ENCODE measurements around the gene MYT1. TPM values are rescaled to one million over a fixed set of nuclear protein-coding genes. Genes with fewer than 3 reads are reported as not detected.
"Not testable (repeated sequence)": the region's sequence is repeated elsewhere in the genome, so short reads cannot be mapped to it uniquely, and the experiment has no call there.

Gene MYT1
- total RNA-seq, 3 donors from 2014 or later: not detected

DNA sequence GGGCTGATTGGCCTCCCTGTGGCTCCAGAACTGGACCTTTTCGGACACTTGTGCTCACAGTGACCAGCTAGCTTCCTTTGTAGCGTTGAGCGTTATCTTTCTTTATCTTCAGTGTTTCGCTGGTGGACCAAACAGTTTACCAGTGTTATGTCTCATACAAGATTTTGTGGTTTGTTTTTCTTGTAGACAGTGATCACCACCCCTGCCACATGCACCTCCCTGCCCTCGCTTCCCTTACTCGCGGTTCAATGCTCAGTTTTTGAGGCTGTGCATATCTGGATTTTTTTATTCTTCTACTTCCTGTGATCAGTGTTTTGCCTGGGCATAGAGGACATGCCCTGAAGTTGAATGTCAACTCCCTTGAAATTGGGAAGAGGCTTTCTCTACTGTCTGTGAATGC, 16.4 kb downstream of the MYT1 start:
- ATAC-seq: no peak
- H3K9me3 Mint-ChIP-seq: peaks cover 2% of the 10 kb centered on the region

DNA sequence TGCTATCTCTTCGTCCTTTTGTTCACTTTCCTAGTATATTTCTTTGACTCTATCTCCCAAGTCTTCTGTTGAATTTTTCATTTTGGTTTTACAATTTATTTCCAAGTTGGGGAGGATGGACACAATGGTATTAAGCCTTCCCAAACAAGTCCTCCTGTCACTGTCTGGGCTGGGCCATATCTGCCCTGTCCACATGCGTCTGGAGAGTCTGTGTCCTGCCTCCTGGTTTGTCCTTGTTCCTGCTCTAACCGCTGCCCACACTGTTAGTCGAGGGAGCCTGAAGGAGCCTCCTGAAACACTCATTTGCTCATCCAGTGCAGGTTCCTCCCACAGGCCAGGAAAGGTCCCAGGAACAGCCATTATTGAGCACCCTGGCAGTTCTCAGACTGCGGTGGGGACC, 17.1 kb downstream of the MYT1 start:
- no peak for ATAC-seq
- H3K9me3 Mint-ChIP-seq: peaks cover 2% of the 10 kb centered on the region

More for the DNA sequence above, 16.4 kb downstream of the MYT1 start:
- DNase-seq: no peak
- H3K36me3 Mint-ChIP-seq (ENCODE audit: insufficient read depth): no peaks in the 10 kb centered on the region
- H3K27me3 Mint-ChIP-seq (ENCODE audit: low read depth): peaks cover 2% of the 10 kb centered on the region
- H3K4me1 Mint-ChIP-seq (ENCODE audit: low read depth): peaks cover 31% of the 10 kb centered on the region
- no peak overlapping the region for H3K4me3 Mint-ChIP-seq

DNA sequence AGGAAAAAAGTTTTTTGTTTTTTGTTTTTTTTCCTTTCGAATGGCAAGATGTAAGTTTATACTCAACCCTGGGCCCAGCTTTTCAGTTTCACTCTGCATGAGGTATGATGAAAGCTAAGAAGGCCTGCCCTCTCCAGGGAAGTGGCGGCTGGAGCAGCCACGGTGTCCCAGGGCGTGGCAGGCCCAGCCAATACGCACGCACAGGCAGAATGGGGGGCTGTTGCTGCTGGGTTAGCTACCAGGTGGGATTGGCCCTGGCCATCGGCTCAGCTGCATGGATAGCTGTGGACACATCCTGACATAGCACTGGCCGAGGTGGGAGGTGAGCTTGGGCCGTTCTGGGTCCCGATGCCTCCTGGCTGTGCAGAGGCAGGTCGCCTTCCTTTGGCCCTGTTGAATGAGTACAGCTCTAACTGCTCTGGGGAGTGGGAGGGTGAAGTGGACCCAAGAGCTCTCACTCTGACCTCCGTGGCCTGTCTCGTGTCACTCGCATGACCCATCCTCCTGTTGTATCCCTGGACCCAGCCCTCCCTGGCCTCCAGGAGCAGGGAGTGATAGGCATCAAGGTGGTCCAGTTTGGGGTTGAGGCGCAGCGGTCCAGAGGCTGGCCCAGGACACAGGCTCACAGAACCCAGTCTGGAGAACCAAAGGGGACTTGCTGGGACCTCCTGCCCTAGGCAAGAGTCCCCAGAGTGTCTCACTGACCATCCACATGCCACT, 18.1 kb downstream of the MYT1 start:
- H3K27me3 Mint-ChIP-seq (ENCODE audit: low read depth): no peaks in the 10 kb centered on the region
- peaks cover 34% of the 10 kb centered on the region for H3K4me1 Mint-ChIP-seq (ENCODE audit: low read depth)
- peaks cover 2% of the 10 kb centered on the region for H3K9me3 Mint-ChIP-seq
- H3K36me3 Mint-ChIP-seq (ENCODE audit: insufficient read depth): no peaks in the 10 kb centered on the region
- DNase-seq: no peak
- no peak for ATAC-seq
- no peak overlapping the region for H3K4me3 Mint-ChIP-seq

More for the DNA sequence above, 17.1 kb downstream of the MYT1 start:
- Mint-ChIP-seq H3K27me3 (ENCODE audit: low read depth) (peaks cover under 1% of the 10 kb centered on the region), H3K4me3 (no peak overlapping the region), H3K36me3 (ENCODE audit: insufficient read depth) (no peaks in the 10 kb centered on the region), H3K4me1 (ENCODE audit: low read depth) (peaks cover 34% of the 10 kb centered on the region)
- DNase-seq: no peak

GRCh38 chr20:64183313-64183712, 19.1 kb downstream of the MYT1 start:
- H3K4me3 Mint-ChIP-seq: no peak overlapping the region
- peaks cover 2% of the 10 kb centered on the region for H3K9me3 Mint-ChIP-seq
- DNase-seq (no peak), ATAC-seq (no peak)
- H3K4me1 Mint-ChIP-seq (ENCODE audit: low read depth): peaks cover 34% of the 10 kb centered on the region
- H3K36me3 Mint-ChIP-seq (ENCODE audit: insufficient read depth): no peaks in the 10 kb centered on the region
- no peaks in the 10 kb centered on the region for H3K27me3 Mint-ChIP-seq (ENCODE audit: low read depth)

- Mint-ChIP-seq H3K4me3 (no peak overlapping the region), H3K27me3 (ENCODE audit: low read depth) (no peaks in the 10 kb centered on the region), H3K36me3 (ENCODE audit: insufficient read depth) (no peaks in the 10 kb centered on the region), H3K9me3 (peaks cover 2% of the 10 kb centered on the region), H3K4me1 (ENCODE audit: low read depth) (peaks cover 32% of the 10 kb centered on the region)
- DNase-seq (no peak), ATAC-seq (no peak)
Measured at GRCh38 chr20:64184795-64185194, 20.5 kb downstream of the MYT1 start.

DNA sequence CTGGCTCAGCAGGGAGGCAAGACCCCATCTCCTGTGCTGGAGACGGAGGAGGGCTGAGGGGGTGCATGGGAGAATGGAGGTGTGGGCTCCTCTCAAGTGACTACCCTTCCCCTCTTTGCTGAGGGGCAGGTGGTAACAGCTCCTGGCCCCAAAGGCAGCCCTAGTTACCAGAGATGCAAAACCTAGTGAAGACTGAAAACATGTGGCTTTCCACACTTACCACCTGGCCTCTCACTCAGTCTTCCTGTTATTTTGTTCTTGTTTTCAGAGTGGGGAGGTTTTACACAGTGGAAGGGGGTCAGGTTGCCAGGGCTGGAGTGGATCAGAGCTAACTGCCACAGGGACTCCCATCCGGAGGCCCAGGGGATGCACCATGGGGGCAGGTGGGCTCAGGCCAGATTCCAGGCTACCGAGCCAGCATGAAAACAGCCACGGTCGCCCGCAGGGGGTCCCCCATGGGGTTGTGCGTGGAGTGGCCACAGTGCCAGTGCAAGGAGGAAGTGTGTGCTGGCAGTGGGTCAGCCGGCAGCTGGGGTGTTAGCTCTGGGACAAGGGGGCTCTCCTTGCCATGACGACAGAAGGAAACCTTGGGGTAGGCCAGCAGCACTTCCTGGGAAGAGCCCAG, 21.1 kb downstream of the MYT1 start:
- no peaks in the 10 kb centered on the region for H3K36me3 Mint-ChIP-seq (ENCODE audit: insufficient read depth)
- no peak overlapping the region for H3K4me3 Mint-ChIP-seq
- peaks cover 26% of the 10 kb centered on the region for H3K4me1 Mint-ChIP-seq (ENCODE audit: low read depth)
- H3K9me3 Mint-ChIP-seq: no peaks in the 10 kb centered on the region
- peaks cover 2% of the 10 kb centered on the region for H3K27me3 Mint-ChIP-seq (ENCODE audit: low read depth)
- ATAC-seq: no peak
- DNase-seq: no peak

GRCh38 chr20:64186071-64186598, 21.9 kb downstream of the MYT1 start:
- H3K36me3 Mint-ChIP-seq (ENCODE audit: insufficient read depth): no peaks in the 10 kb centered on the region

DNA sequence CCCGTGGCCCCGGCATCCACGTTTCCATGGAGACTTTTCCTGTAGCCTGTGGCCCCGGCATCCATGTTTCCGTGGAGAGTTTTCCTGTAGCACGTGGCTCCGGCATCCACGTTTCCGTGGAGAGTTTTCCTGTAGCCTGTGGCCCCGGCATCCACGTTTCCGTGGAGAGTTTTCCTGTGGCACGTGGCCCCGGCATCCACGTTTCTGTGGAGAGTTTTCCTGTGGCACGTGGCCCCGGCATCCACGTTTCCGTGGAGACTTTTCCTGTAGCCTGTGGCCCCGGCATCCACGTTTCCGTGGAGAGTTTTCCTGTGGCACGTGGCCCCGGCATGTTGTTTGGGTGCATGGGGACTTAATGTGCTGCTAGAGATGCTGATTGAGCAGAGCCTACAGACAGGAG, 23.0 kb downstream of the MYT1 start:
- Mint-ChIP-seq H3K4me1 (ENCODE audit: low read depth) (peaks cover 16% of the 10 kb centered on the region), H3K27me3 (ENCODE audit: low read depth) (peaks cover 12% of the 10 kb centered on the region)
- H3K36me3 Mint-ChIP-seq (ENCODE audit: insufficient read depth); DNase-seq; ATAC-seq; H3K9me3 Mint-ChIP-seq; H3K4me3 Mint-ChIP-seq: not testable (repeated sequence)

More at GRCh38 chr20:64186071-64186598, 21.9 kb downstream of the MYT1 start:
- peaks cover 2% of the 10 kb centered on the region for H3K27me3 Mint-ChIP-seq (ENCODE audit: low read depth)
- no peaks in the 10 kb centered on the region for H3K9me3 Mint-ChIP-seq
- H3K4me1 Mint-ChIP-seq (ENCODE audit: low read depth): peaks cover 21% of the 10 kb centered on the region
- ATAC-seq: no peak
- DNase-seq: no peak
- H3K4me3 Mint-ChIP-seq: no peak overlapping the region

- peaks cover 16% of the 10 kb centered on the region for H3K4me1 Mint-ChIP-seq (ENCODE audit: low read depth)
- H3K27me3 Mint-ChIP-seq (ENCODE audit: low read depth): peaks cover 13% of the 10 kb centered on the region
- ATAC-seq (no peak), DNase-seq (no peak)
- H3K36me3 Mint-ChIP-seq (ENCODE audit: insufficient read depth): no peaks in the 10 kb centered on the region
- H3K9me3 Mint-ChIP-seq: no peaks in the 10 kb centered on the region
- H3K4me3 Mint-ChIP-seq: no peak overlapping the region
Measured at GRCh38 chr20:64188091-64188490, 23.8 kb downstream of the MYT1 start.

DNA sequence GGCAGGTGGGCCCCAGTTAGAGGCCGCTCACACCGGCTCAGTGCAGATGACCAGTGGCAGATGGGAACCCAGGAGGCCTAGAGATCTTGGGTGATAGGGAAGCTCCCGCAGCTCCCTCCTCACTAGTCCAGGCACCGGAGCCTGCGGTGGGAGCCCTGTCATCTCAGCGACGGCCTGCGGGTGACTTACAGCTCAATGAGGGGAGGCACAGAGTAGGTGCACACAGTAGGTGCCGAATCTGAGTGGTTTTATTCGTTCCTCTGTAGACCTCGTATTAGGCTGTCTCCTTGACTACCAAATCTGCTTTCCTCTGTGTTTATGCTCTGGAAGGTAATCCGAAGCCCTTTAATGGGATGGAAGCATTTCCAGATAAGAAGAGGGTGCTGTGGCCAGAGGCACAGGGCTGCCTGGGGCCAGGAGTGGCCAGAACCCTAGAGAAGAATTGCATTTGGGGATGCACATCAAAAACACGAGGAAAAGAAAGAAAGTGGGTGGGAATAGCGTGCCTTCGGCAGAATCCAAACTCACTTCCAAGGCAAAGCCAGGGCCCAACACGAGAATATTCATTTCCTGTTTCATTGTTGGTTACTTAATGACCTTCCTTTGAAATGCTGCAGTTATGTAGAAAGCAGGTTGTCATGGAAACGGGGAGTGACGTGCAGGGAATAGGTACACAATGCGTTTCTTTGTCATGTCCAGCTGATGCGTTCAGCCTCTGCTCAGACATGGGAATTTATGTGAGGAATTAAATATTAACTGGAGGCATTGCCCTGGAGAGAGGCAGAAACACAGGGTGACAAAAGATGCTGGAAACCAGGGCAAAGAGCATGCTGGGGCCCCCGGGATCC, 24.7 kb downstream of the MYT1 start:
- ATAC-seq (no peak), DNase-seq (no peak)
- H3K36me3 Mint-ChIP-seq (ENCODE audit: insufficient read depth): no peaks in the 10 kb centered on the region
- peaks cover 16% of the 10 kb centered on the region for H3K4me1 Mint-ChIP-seq (ENCODE audit: low read depth)
- H3K9me3 Mint-ChIP-seq: no peaks in the 10 kb centered on the region
- peaks cover 14% of the 10 kb centered on the region for H3K27me3 Mint-ChIP-seq (ENCODE audit: low read depth)
- no peak overlapping the region for H3K4me3 Mint-ChIP-seq

GRCh38 chr20:64189530-64189966, 25.3 kb downstream of the MYT1 start:
- Mint-ChIP-seq H3K36me3 (ENCODE audit: insufficient read depth) (no peaks in the 10 kb centered on the region), H3K4me3 (no peak overlapping the region), H3K4me1 (ENCODE audit: low read depth) (peaks cover 13% of the 10 kb centered on the region), H3K9me3 (no peaks in the 10 kb centered on the region), H3K27me3 (ENCODE audit: low read depth) (peaks cover 19% of the 10 kb centered on the region)
- ATAC-seq: no peak
- DNase-seq: no peak

- DNase-seq: no peak
- ATAC-seq: no peak
- Mint-ChIP-seq H3K9me3 (no peaks in the 10 kb centered on the region), H3K36me3 (ENCODE audit: insufficient read depth) (no peaks in the 10 kb centered on the region), H3K4me3 (no peak overlapping the region), H3K27me3 (ENCODE audit: low read depth) (peaks cover 19% of the 10 kb centered on the region), H3K4me1 (ENCODE audit: low read depth) (peaks cover 9% of the 10 kb centered on the region)
Measured at GRCh38 chr20:64189986-64190385, 25.7 kb downstream of the MYT1 start.

- Mint-ChIP-seq H3K27me3 (ENCODE audit: low read depth) (peaks cover 20% of the 10 kb centered on the region), H3K4me1 (ENCODE audit: low read depth) (no peaks in the 10 kb centered on the region), H3K9me3 (no peaks in the 10 kb centered on the region), H3K4me3 (no peak overlapping the region), H3K36me3 (ENCODE audit: insufficient read depth) (no peaks in the 10 kb centered on the region)
- ATAC-seq (no peak), DNase-seq (no peak)
Measured at GRCh38 chr20:64191002-64191401, 26.8 kb downstream of the MYT1 start.

DNA sequence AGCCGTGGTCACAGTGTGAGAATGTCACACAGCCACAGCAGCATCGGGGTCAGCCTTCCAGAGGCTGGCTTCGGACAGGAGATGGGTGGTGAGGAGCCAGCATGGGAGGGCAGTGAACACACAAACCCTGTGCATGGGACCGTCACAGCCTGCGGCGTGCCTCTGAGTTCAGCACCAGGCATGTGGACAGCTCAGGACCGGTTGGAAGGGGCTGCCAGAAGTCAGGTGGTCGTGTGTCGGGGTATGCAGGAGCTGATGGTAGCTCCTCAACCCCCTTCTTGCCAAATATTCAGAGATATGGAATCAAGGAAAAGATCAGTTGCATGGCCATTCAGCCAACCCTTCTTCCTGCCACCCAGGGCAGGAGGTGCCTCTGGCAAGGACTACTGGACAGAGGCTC, 28.2 kb downstream of the MYT1 start:
- H3K27me3 Mint-ChIP-seq (ENCODE audit: low read depth): peaks cover 21% of the 10 kb centered on the region
- DNase-seq (no peak), ATAC-seq (no peak)
- no peaks in the 10 kb centered on the region for H3K4me1 Mint-ChIP-seq (ENCODE audit: low read depth)
- no peaks in the 10 kb centered on the region for H3K36me3 Mint-ChIP-seq (ENCODE audit: insufficient read depth)
- no peaks in the 10 kb centered on the region for H3K9me3 Mint-ChIP-seq
- H3K4me3 Mint-ChIP-seq: no peak overlapping the region

All from activated T-cell treated with anti-CD3 and anti-CD28 coated beads, Interleukin-2, amount 50 U/mL, for 4 hours (primary cell).